OCI-LY1 (cell line): ENCODE results near the gene NECAP2.
"Not testable (repeated sequence)": the region's sequence is repeated elsewhere in the genome, so short reads cannot be mapped to it uniquely, and the experiment has no call there.

Source experiments
- EZH2 ChIP-seq: fragments of 200-600 bp; sonication (generic), shearing (Covaris generic); IDR thresholded peaks from 2 replicates; pipeline ENCODE4 v1.8.0; 2017; ENCODE audit warnings: borderline replicate concordance, mixed run types, mild to moderate bottlenecking, antibody characterized with exemption, low read length, moderate library complexity, mixed read lengths
- TF ChIP-seq, protein P1 (sequence below): fragments of 200-600 bp; sonication (generic), shearing (Covaris generic); IDR thresholded peaks from 2 replicates; pipeline ENCODE4 v1.5.1; 2017; ENCODE audit warnings: mild to moderate bottlenecking, antibody characterized with exemption, low read length, moderate library complexity, mixed read lengths

DNA sequence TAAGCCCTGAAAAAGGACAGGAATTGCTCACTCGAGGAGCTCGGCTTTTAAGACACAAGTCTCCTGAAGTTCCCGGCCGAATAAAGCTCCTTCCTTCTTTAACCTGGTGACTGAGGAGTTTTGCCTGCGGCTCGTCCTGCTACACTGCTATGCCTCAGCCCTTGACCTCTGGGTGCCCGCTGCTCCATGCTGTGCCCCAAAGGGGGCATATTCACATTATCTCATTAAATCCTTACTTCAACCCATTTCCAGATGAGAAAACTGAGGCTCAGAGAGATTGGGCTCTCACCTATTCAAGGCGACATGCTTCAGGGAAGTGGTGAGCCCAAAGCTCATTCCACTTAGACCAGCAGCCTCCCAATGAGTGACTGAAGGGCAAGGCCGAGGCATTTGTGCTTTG, 53.2 kb downstream of the NECAP2 start:
- TF ChIP-seq, protein P1, sequence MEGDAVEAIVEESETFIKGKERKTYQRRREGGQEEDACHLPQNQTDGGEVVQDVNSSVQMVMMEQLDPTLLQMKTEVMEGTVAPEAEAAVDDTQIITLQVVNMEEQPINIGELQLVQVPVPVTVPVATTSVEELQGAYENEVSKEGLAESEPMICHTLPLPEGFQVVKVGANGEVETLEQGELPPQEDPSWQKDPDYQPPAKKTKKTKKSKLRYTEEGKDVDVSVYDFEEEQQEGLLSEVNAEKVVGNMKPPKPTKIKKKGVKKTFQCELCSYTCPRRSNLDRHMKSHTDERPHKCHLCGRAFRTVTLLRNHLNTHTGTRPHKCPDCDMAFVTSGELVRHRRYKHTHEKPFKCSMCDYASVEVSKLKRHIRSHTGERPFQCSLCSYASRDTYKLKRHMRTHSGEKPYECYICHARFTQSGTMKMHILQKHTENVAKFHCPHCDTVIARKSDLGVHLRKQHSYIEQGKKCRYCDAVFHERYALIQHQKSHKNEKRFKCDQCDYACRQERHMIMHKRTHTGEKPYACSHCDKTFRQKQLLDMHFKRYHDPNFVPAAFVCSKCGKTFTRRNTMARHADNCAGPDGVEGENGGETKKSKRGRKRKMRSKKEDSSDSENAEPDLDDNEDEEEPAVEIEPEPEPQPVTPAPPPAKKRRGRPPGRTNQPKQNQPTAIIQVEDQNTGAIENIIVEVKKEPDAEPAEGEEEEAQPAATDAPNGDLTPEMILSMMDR, result not testable (repeated sequence)
- TF ChIP-seq EZH2, result not testable (repeated sequence)
